Measurements from ENCODE around the gene REEP5. TPM values are rescaled to one million over a fixed set of nuclear protein-coding genes. Genes with fewer than 3 reads are reported as not detected.

Gene REEP5
- total and polyA plus RNA-seq, 8 donors: 64.8 to 121 (median 70.5) TPM

GRCh38 chr5:112869948-112870347 lies 52.1 kb downstream of the REEP5 start:
- no peak overlapping the region for H3K4me3 ChIP-seq
- no peak for ATAC-seq
- H3K36me3 ChIP-seq: peaks cover 0 to 84% of the 10 kb centered on the region in 2 donors
- no peak for TF ChIP-seq CTCF (IDR thresholded peaks at IDR 0.05)
- intact Hi-C loops (cut with DNase I): no loop called here
- H3K9me3 ChIP-seq: no peaks in the 10 kb centered on the region
- peaks cover 0 to 18% of the 10 kb centered on the region in 2 donors for H3K4me1 ChIP-seq
- no peak overlapping the region for H3K27ac ChIP-seq
- no peak for DNase-seq
- H3K27me3 ChIP-seq: no peaks in the 10 kb centered on the region

- Histone ChIP-seq H3K9me3 (no peaks in the 10 kb centered on the region), H3K4me1 (peaks cover 4 to 40% of the 10 kb centered on the region in 2 donors), H3K27ac (no peak overlapping the region), H3K27me3 (no peaks in the 10 kb centered on the region), H3K4me3 (no peak overlapping the region), H3K36me3 (peaks cover 0 to 94% of the 10 kb centered on the region in 2 donors)
- no peak for TF ChIP-seq CTCF (IDR thresholded peaks at IDR 0.05)
- intact Hi-C loops (cut with DNase I): no loop called here
- DNase-seq: no peak
- ATAC-seq: no peak
These were observed 54.6 kb downstream of the REEP5 start for GRCh38 chr5:112867411-112867810.

- ATAC-seq (no peak), DNase-seq (no peak)
- Histone ChIP-seq H3K4me3 (no peak overlapping the region), H3K36me3 (peaks cover 0 to 88% of the 10 kb centered on the region in 2 donors), H3K27me3 (no peaks in the 10 kb centered on the region), H3K9me3 (no peaks in the 10 kb centered on the region), H3K4me1 (peaks cover 7 to 38% of the 10 kb centered on the region in 2 donors), H3K27ac (no peak overlapping the region)
- intact Hi-C loops (cut with DNase I): no loop called here
- TF ChIP-seq CTCF (IDR thresholded peaks at IDR 0.05): no peak
These were observed 55.3 kb downstream of the REEP5 start for GRCh38 chr5:112866739-112867138.

- ATAC-seq: no peak
- Histone ChIP-seq H3K9me3 (no peaks in the 10 kb centered on the region), H3K36me3 (peaks cover 0 to 72% of the 10 kb centered on the region in 2 donors), H3K4me1 (peaks cover 11 to 32% of the 10 kb centered on the region in 2 donors), H3K27me3 (no peaks in the 10 kb centered on the region), H3K27ac (no peak overlapping the region), H3K4me3 (no peak overlapping the region)
- no peak for TF ChIP-seq CTCF (IDR thresholded peaks at IDR 0.05)
- intact Hi-C loops (cut with DNase I): no loop called here
- no peak for DNase-seq
These were observed 56.9 kb downstream of the REEP5 start for GRCh38 chr5:112865128-112865527.

GRCh38 chr5:112863549-112863948 lies 58.5 kb downstream of the REEP5 start:
- DNase-seq: no peak
- no peaks in the 10 kb centered on the region for H3K27me3 ChIP-seq
- no peak for ATAC-seq
- H3K27ac ChIP-seq: no peak overlapping the region
- H3K4me1 ChIP-seq: peaks cover 11 to 32% of the 10 kb centered on the region in 2 donors
- peaks cover 0 to 56% of the 10 kb centered on the region in 2 donors for H3K36me3 ChIP-seq
- no peak overlapping the region for H3K4me3 ChIP-seq
- no peaks in the 10 kb centered on the region for H3K9me3 ChIP-seq
- TF ChIP-seq CTCF (IDR thresholded peaks at IDR 0.05): no peak
- intact Hi-C loops (cut with DNase I): no loop called here

Measured in left lung (tissue), 10 donors.